ENCODE measurements around the gene PIP5K1C. TPM values are rescaled to one million over a fixed set of nuclear protein-coding genes. Genes with fewer than 3 reads are reported as not detected.

PIP5K1C gene
- polyA plus RNA-seq, 1 donor (not counting 4 experiments of a cell fraction or from before 2014, with no cell fraction given): 3.6 TPM

DNA sequence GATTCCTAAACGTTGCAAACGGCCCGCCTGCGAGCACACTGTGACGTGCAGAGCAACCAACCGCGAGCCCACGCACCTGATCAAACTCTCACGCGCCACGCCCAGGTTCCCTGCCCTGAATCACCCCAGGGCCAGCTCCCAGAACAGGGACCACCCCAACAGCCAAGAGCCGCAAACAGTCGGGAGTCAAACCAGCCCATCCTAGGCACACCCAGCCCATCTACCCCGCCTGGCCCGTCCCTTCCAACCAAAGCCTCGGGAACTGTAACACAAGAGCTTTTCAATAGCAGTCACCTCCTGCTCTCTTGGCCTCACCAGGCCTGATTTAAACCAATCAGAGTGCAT lies 8.9 kb downstream of the PIP5K1C start:
- no peaks in the 10 kb centered on the region for H3K9me1 ChIP-seq (ENCODE audit: control insufficient read depth, extremely low read depth, insufficient read depth, low read length)
- dilution Hi-C loops (cut with MboI; ENCODE audit: extremely low pct_ligation_motif_present, low sequenced_read_pairs): no loop called here
- peaks cover 6% of the 10 kb centered on the region for H3K4me1 ChIP-seq (ENCODE audit: control insufficient read depth, extremely low read depth, insufficient read depth, low read length)
- H3K27ac ChIP-seq (ENCODE audit: control insufficient read depth, insufficient read depth, low read length): no peak overlapping the region
- FAIRE-seq (no peak), DNase-seq (ENCODE audit: low read depth, low spot score) (no peak)
- peaks cover 0 to 4% of the 10 kb centered on the region in 2 experiments for H3K36me3 ChIP-seq (ENCODE audit: control insufficient read depth in 2 of 2, extremely low read depth in 1 of 2, insufficient read depth in 2 of 2, low read length in 2 of 2)
- H3K4me3 ChIP-seq (ENCODE audit: control insufficient read depth in 2 of 3, extremely low read depth in 1 of 3, insufficient read depth in 2 of 3, low read depth in 1 of 3, low read length in 3 of 3): no peak overlapping the region
- no peak overlapping the region for H3K9ac ChIP-seq (ENCODE audit: control insufficient read depth, extremely low read depth, insufficient read depth, low read length)
- TF ChIP-seq, protein P1, sequence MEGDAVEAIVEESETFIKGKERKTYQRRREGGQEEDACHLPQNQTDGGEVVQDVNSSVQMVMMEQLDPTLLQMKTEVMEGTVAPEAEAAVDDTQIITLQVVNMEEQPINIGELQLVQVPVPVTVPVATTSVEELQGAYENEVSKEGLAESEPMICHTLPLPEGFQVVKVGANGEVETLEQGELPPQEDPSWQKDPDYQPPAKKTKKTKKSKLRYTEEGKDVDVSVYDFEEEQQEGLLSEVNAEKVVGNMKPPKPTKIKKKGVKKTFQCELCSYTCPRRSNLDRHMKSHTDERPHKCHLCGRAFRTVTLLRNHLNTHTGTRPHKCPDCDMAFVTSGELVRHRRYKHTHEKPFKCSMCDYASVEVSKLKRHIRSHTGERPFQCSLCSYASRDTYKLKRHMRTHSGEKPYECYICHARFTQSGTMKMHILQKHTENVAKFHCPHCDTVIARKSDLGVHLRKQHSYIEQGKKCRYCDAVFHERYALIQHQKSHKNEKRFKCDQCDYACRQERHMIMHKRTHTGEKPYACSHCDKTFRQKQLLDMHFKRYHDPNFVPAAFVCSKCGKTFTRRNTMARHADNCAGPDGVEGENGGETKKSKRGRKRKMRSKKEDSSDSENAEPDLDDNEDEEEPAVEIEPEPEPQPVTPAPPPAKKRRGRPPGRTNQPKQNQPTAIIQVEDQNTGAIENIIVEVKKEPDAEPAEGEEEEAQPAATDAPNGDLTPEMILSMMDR (optimal IDR thresholded peaks at IDR 0.05 in 1 of 3, IDR thresholded peaks at IDR 0.05 in 1 of 3, conservative IDR thresholded peaks at IDR 0.05 in 1 of 3; ENCODE audit: extremely low read depth in 1 of 3, insufficient read depth in 2 of 3, low read length in 3 of 3): no peak
- TF ChIP-seq EZH2 (IDR thresholded peaks at IDR 0.05; ENCODE audit: low read length): no peak
- H4K20me1 ChIP-seq (ENCODE audit: control insufficient read depth, extremely low read depth, insufficient read depth, low read length): peaks cover 13% of the 10 kb centered on the region
- H3K4me2 ChIP-seq (ENCODE audit: control insufficient read depth, extremely low read depth, insufficient read depth, low read depth, low read length): no peak overlapping the region
- H3K9me3 ChIP-seq (ENCODE audit: control insufficient read depth, low read depth, low read length): no peaks in the 10 kb centered on the region
- H3K79me2 ChIP-seq (ENCODE audit: control insufficient read depth, insufficient read depth, low read length): peaks cover 42% of the 10 kb centered on the region
- H2AFZ ChIP-seq (ENCODE audit: control insufficient read depth, low read length): no peak overlapping the region
- H3K27me3 ChIP-seq (ENCODE audit: control insufficient read depth, extremely low read depth, insufficient read depth, low read length): no peaks in the 10 kb centered on the region

DNA sequence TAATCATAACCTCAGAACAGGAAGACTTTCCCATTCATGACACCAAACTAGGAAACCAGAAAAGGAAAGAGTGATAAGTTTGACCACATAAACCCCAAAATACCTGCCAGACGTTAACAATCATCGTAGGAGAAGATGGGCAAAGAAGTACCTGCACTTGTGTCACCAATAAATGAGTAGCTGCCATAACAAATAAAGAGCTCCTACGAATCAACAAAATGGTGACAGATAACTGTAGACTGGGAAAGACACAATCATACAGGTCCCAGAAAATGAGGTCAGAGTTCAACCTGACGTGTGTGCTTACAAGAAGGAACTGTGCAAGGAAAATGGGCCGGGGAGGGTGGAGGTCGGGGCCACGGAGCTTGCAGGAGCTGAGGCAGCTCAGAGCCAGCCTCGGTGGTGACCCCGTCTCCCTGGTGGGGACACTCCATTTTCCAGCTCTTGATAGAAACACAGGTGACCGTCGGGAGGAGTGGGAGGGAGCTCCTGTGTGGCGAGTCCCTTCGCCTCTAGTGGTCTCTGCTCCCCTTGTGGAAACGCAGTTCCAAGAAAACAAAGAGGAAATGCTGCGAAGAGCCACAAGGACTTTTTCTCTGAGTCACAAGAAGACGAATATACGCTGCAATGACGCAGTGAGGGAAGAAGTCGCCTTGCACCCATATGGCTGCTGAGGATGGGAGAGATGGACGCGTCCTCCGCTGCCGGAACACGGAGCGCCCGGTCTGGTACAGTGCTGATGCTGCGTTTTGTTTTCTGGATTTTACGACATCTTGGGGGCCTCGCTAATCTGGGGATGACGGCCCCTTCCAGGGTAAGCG lies 9.5 kb downstream of the PIP5K1C start:
- Histone ChIP-seq H3K4me3 (ENCODE audit: control insufficient read depth in 2 of 3, extremely low read depth in 1 of 3, insufficient read depth in 2 of 3, low read depth in 1 of 3, low read length in 3 of 3) (no peak overlapping the region), H4K20me1 (ENCODE audit: control insufficient read depth, extremely low read depth, insufficient read depth, low read length) (peaks cover 10% of the 10 kb centered on the region), H2AFZ (ENCODE audit: control insufficient read depth, low read length) (no peak overlapping the region), H3K9me3 (ENCODE audit: control insufficient read depth, low read depth, low read length) (no peaks in the 10 kb centered on the region), H3K9me1 (ENCODE audit: control insufficient read depth, extremely low read depth, insufficient read depth, low read length) (no peaks in the 10 kb centered on the region), H3K27ac (ENCODE audit: control insufficient read depth, insufficient read depth, low read length) (no peak overlapping the region), H3K9ac (ENCODE audit: control insufficient read depth, extremely low read depth, insufficient read depth, low read length) (no peak overlapping the region), H3K79me2 (ENCODE audit: control insufficient read depth, insufficient read depth, low read length) (peaks cover 39% of the 10 kb centered on the region), H3K36me3 (ENCODE audit: control insufficient read depth in 2 of 2, extremely low read depth in 1 of 2, insufficient read depth in 2 of 2, low read length in 2 of 2) (peaks cover 0 to 4% of the 10 kb centered on the region in 2 experiments), H3K4me2 (ENCODE audit: control insufficient read depth, extremely low read depth, insufficient read depth, low read depth, low read length) (no peak overlapping the region), H3K4me1 (ENCODE audit: control insufficient read depth, extremely low read depth, insufficient read depth, low read length) (peaks cover 6% of the 10 kb centered on the region), H3K27me3 (ENCODE audit: control insufficient read depth, extremely low read depth, insufficient read depth, low read length) (no peaks in the 10 kb centered on the region)
- DNase-seq (ENCODE audit: low read depth, low spot score) (no peak), FAIRE-seq (no peak)
- dilution Hi-C loops (cut with MboI; ENCODE audit: extremely low pct_ligation_motif_present, low sequenced_read_pairs): no loop called here
- TF ChIP-seq, protein P1 (optimal IDR thresholded peaks at IDR 0.05 in 1 of 3, IDR thresholded peaks at IDR 0.05 in 1 of 3, conservative IDR thresholded peaks at IDR 0.05 in 1 of 3; ENCODE audit: extremely low read depth in 1 of 3, insufficient read depth in 2 of 3, low read length in 3 of 3): no peak
- no peak for TF ChIP-seq EZH2 (IDR thresholded peaks at IDR 0.05; ENCODE audit: low read length)

All from keratinocyte (primary cell).